ENCODE results near the gene CST1.
"Not testable (repeated sequence)": the region's sequence is repeated elsewhere in the genome, so short reads cannot be mapped to it uniquely, and the experiment has no call there.

The CST1 gene

GRCh38 chr20:23773127-23773526 lies 22.4 kb upstream of the CST1 start:
- FAIRE-seq, result no peak
- TF ChIP-seq POLR2AphosphoS5 (IDR thresholded peaks at IDR 0.05; ENCODE audit: low read depth, low read length), result no peak
- TF ChIP-seq POLR2A (IDR thresholded peaks at IDR 0.05; ENCODE audit: low read depth, low read length), result no peak
- no peak for TF ChIP-seq TAF1 (IDR thresholded peaks at IDR 0.05; ENCODE audit: borderline replicate concordance, low read depth, low read length)
- DNase-seq (ENCODE audit: insufficient read length), result no peak

GRCh38 chr20:23772074-23772473 lies 21.3 kb upstream of the CST1 start:
- TF ChIP-seq TAF1 (IDR thresholded peaks at IDR 0.05; ENCODE audit: borderline replicate concordance, low read depth, low read length), result no peak
- TF ChIP-seq POLR2AphosphoS5 (IDR thresholded peaks at IDR 0.05; ENCODE audit: low read depth, low read length), result no peak
- no peak for TF ChIP-seq POLR2A (IDR thresholded peaks at IDR 0.05; ENCODE audit: low read depth, low read length)
- DNase-seq (ENCODE audit: insufficient read length), result no peak
- FAIRE-seq, result no peak

- TF ChIP-seq TAF1 (IDR thresholded peaks at IDR 0.05; ENCODE audit: borderline replicate concordance, low read depth, low read length) (no peak), POLR2A (IDR thresholded peaks at IDR 0.05; ENCODE audit: low read depth, low read length) (no peak), POLR2AphosphoS5 (IDR thresholded peaks at IDR 0.05; ENCODE audit: low read depth, low read length) (no peak)
- FAIRE-seq, result no peak
- no peak for DNase-seq (ENCODE audit: insufficient read length)
Measured at GRCh38 chr20:23770384-23770783, 19.6 kb upstream of the CST1 start.

- FAIRE-seq, result not testable (repeated sequence)
Measured at GRCh38 chr20:23768520-23768919, 17.8 kb upstream of the CST1 start.

GRCh38 chr20:23766531-23766930 lies 15.8 kb upstream of the CST1 start:
- no peak for FAIRE-seq
- TF ChIP-seq TAF1 (IDR thresholded peaks at IDR 0.05; ENCODE audit: borderline replicate concordance, low read depth, low read length), result no peak
- no peak for TF ChIP-seq POLR2AphosphoS5 (IDR thresholded peaks at IDR 0.05; ENCODE audit: low read depth, low read length)
- TF ChIP-seq POLR2A (IDR thresholded peaks at IDR 0.05; ENCODE audit: low read depth, low read length), result no peak
- no peak for DNase-seq (ENCODE audit: insufficient read length)

More at GRCh38 chr20:23768520-23768919, 17.8 kb upstream of the CST1 start:
- not testable (repeated sequence) for DNase-seq (ENCODE audit: insufficient read length)

GRCh38 chr20:23765578-23765977 lies 14.8 kb upstream of the CST1 start:
- no peak for DNase-seq (ENCODE audit: insufficient read length)
- no peak for TF ChIP-seq POLR2A (IDR thresholded peaks at IDR 0.05; ENCODE audit: low read depth, low read length)
- TF ChIP-seq TAF1 (IDR thresholded peaks at IDR 0.05; ENCODE audit: borderline replicate concordance, low read depth, low read length), result no peak
- TF ChIP-seq POLR2AphosphoS5 (IDR thresholded peaks at IDR 0.05; ENCODE audit: low read depth, low read length), result no peak
- FAIRE-seq, result no peak

GRCh38 chr20:23764630-23765029 lies 13.9 kb upstream of the CST1 start:
- not testable (repeated sequence) for DNase-seq (ENCODE audit: insufficient read length); FAIRE-seq

GRCh38 chr20:23763345-23763744 lies 12.6 kb upstream of the CST1 start:
- no peak for DNase-seq (ENCODE audit: insufficient read length)
- no peak for FAIRE-seq
- TF ChIP-seq POLR2A (IDR thresholded peaks at IDR 0.05; ENCODE audit: low read depth, low read length) (no peak), POLR2AphosphoS5 (IDR thresholded peaks at IDR 0.05; ENCODE audit: low read depth, low read length) (no peak), TAF1 (IDR thresholded peaks at IDR 0.05; ENCODE audit: borderline replicate concordance, low read depth, low read length) (no peak)

GRCh38 chr20:23759306-23759940 lies 8.7 kb upstream of the CST1 start:
- FAIRE-seq (no peak), DNase-seq (ENCODE audit: insufficient read length) (no peak)

GRCh38 chr20:23756792-23757191 lies 6.1 kb upstream of the CST1 start:
- FAIRE-seq; DNase-seq (ENCODE audit: insufficient read length): not testable (repeated sequence)

More at GRCh38 chr20:23759306-23759940, 8.7 kb upstream of the CST1 start:
- no peak for TF ChIP-seq POLR2A (IDR thresholded peaks at IDR 0.05; ENCODE audit: low read depth, low read length)
- TF ChIP-seq TAF1 (IDR thresholded peaks at IDR 0.05; ENCODE audit: borderline replicate concordance, low read depth, low read length), result no peak
- no peak for TF ChIP-seq POLR2AphosphoS5 (IDR thresholded peaks at IDR 0.05; ENCODE audit: low read depth, low read length)

- DNase-seq (ENCODE audit: insufficient read length), result not testable (repeated sequence)
Measured at GRCh38 chr20:23755131-23755611, 4.4 kb upstream of the CST1 start.

GRCh38 chr20:23754731-23755130 lies 4.0 kb upstream of the CST1 start:
- no peak for DNase-seq (ENCODE audit: insufficient read length)
- FAIRE-seq, result no peak
- TF ChIP-seq POLR2A (IDR thresholded peaks at IDR 0.05; ENCODE audit: low read depth, low read length) (no peak), TAF1 (IDR thresholded peaks at IDR 0.05; ENCODE audit: borderline replicate concordance, low read depth, low read length) (no peak), POLR2AphosphoS5 (IDR thresholded peaks at IDR 0.05; ENCODE audit: low read depth, low read length) (no peak)

More at GRCh38 chr20:23755131-23755611, 4.4 kb upstream of the CST1 start:
- FAIRE-seq, result not testable (repeated sequence)

GRCh38 chr20:23753589-23753988 lies 2.9 kb upstream of the CST1 start:
- TF ChIP-seq POLR2A (IDR thresholded peaks at IDR 0.05; ENCODE audit: low read depth, low read length), result no peak
- TF ChIP-seq TAF1 (IDR thresholded peaks at IDR 0.05; ENCODE audit: borderline replicate concordance, low read depth, low read length), result no peak
- no peak for TF ChIP-seq POLR2AphosphoS5 (IDR thresholded peaks at IDR 0.05; ENCODE audit: low read depth, low read length)

More at GRCh38 chr20:23753589-23753988, 2.9 kb upstream of the CST1 start:
- no peak for FAIRE-seq
- no peak for DNase-seq (ENCODE audit: insufficient read length)
